HCT116 (cell line): ENCODE data around the gene IL1B. TPM values are rescaled to one million over a fixed set of nuclear protein-coding genes. Genes with fewer than 3 reads are reported as not detected.

Source experiments
- ATAC-seq: fragments of 200-7000 bp; cut with Tn5 transposase; 2 replicates; pipeline ENCODE4 v1.9.1; 2020; ENCODE audit warnings: mild to moderate bottlenecking, moderate library complexity
- BruUV-seq: library from RNA; stranded (reverse); fragments of 400-500 nt; replicated peaks from 2 replicates; lab custom pipeline; 2021; lab: Mats Ljungman, UMichigan
- CTCF ChIA-PET: fragments of 300-600 bp; sonication (Branson Sonifier 250); formaldehyde crosslinking; loops from one replicate; lab custom pipeline; 2021; ENCODE audit warnings: antibody characterized with exemption; lab: Charles Lee
- POLR2A ChIA-PET: fragments of 300-600, 350-600 bp; sonication (Branson Sonifier 250); formaldehyde crosslinking; loops from one replicate; lab custom pipeline; 2021; ENCODE audit warnings: antibody characterized with exemption; lab: Charles Lee
- RAD21 ChIA-PET, 2 experiments: fragments of 300-600 bp; sonication (Branson Sonifier 250); formaldehyde crosslinking; loops; one replicate each; lab custom pipeline; 2023; ENCODE audit warnings: low total read pairs in 2 of 2; ENCODE audit not compliant: uncharacterized antibody in 2 of 2, unreplicated experiment in 2 of 2, low non-redundant PET in 1 of 2; lab: Charles Lee
- DNase-seq: peaks from one replicate; pipeline ENCODE4 v3.0.0-alpha.2; 2010; ENCODE audit warnings: low read depth, low spot score
- H2AFZ ChIP-seq: fragments of 200-600 bp; shearing (Covaris generic), sonication (generic); 2 replicates; pipeline ENCODE4 v1.6.1; 2017; ENCODE audit warnings: low read depth, mixed run types, mixed read lengths, antibody characterized with exemption, low read length; ENCODE audit not compliant: poor library complexity, severe bottlenecking
- H3K27ac ChIP-seq: 2 replicates; pipeline ENCODE4 v1.5.1; 2012; ENCODE audit warnings: low read depth, low read length
- H3K27me3 ChIP-seq: fragments of 200-600 bp; sonication (generic); 2 replicates; pipeline ENCODE4 v1.6.1; 2016; ENCODE audit warnings: mixed run types, low read length, mixed read lengths; ENCODE audit not compliant: insufficient read depth
- H3K36me3 ChIP-seq, 2 experiments: fragments of 200-500 bp in 1 of 2; fragments of 200-600 bp in 1 of 2; sonication (Bioruptor generic) in 1 of 2; sonication (generic) in 1 of 2; 2 replicates each; pipeline versions ENCODE4 v1.5.1 to v1.6.1; 2014 to 2016; ENCODE audit warnings: low read length in 2 of 2, inconsistent platforms in 1 of 2, mixed read lengths in 1 of 2, mixed run types in 1 of 2; ENCODE audit not compliant: insufficient read depth in 2 of 2, control insufficient read depth in 1 of 2
- H3K4me1 ChIP-seq, 2 experiments: fragments of 200-600 bp in 1 of 2; sonication (generic) in 1 of 2; 2 replicates each; pipeline versions ENCODE4 v1.5.1 to v1.6.1; 2012 to 2017; ENCODE audit warnings: low read length in 2 of 2, inconsistent platforms in 1 of 2, mild to moderate bottlenecking in 1 of 2, mixed read lengths in 1 of 2, mixed run types in 1 of 2, moderate library complexity in 1 of 2; ENCODE audit not compliant: insufficient read depth in 2 of 2, control insufficient read depth in 1 of 2
- H3K4me2 ChIP-seq: fragments of 200-600 bp; sonication (generic); 2 replicates; pipeline ENCODE4 v1.6.1; 2017; ENCODE audit warnings: mixed run types, low read length, mixed read lengths
- H3K4me3 ChIP-seq, 2 experiments: fragments of 200-600 bp in 1 of 2; sonication (generic) in 1 of 2; replicated peaks in 1 of 2; 2 replicates each; pipeline ENCODE4 v1.5.1; 2011 to 2016; ENCODE audit warnings: low read length in 2 of 2, control low read depth in 1 of 2, low read depth in 1 of 2, mild to moderate bottlenecking in 1 of 2, mixed read lengths in 1 of 2, mixed run types in 1 of 2
- H3K79me2 ChIP-seq: fragments of 200-600 bp; sonication (generic); 2 replicates; pipeline ENCODE4 v1.6.1; 2017; ENCODE audit warnings: mild to moderate bottlenecking, mixed run types, low read length, moderate library complexity, mixed read lengths; ENCODE audit not compliant: insufficient read depth
- H3K9ac ChIP-seq: fragments of 200-600 bp; sonication (generic); 2 replicates; pipeline ENCODE4 v1.6.1; 2016; ENCODE audit warnings: low read length, mixed read lengths
- H3K9me2 ChIP-seq: fragments of 200-600 bp; sonication (generic), shearing (Covaris generic); 2 replicates; pipeline ENCODE4 v1.6.1; 2017; ENCODE audit warnings: mixed run types, mild to moderate bottlenecking, moderate library complexity; ENCODE audit not compliant: insufficient read depth
- H3K9me3 ChIP-seq, 2 experiments: fragments of 200-500 bp in 1 of 2; fragments of 200-600 bp in 1 of 2; sonication (Bioruptor generic) in 1 of 2; sonication (generic) in 1 of 2; 2 replicates each; pipeline ENCODE4 v1.6.1; 2014 to 2017; ENCODE audit warnings: low read length in 2 of 2, mixed read lengths in 2 of 2, inconsistent platforms in 1 of 2, low read depth in 1 of 2, mild to moderate bottlenecking in 1 of 2, mixed run types in 1 of 2, moderate library complexity in 1 of 2; ENCODE audit not compliant: control insufficient read depth in 1 of 2, insufficient read depth in 1 of 2
- H4K20me1 ChIP-seq: fragments of 200-600 bp; sonication (generic), shearing (Covaris generic); 2 replicates; pipeline ENCODE4 v1.6.1; 2017; ENCODE audit warnings: mixed run types, mild to moderate bottlenecking, moderate library complexity; ENCODE audit not compliant: insufficient read depth
- ATF3 ChIP-seq: IDR thresholded peaks from 2 replicates; pipeline ENCODE4 v1.6.1; 2012
- CBX3 ChIP-seq: IDR thresholded peaks from 2 replicates; pipeline ENCODE4 v1.6.1; 2012; ENCODE audit warnings: low read depth
- CEBPB ChIP-seq: IDR thresholded peaks from 2 replicates; pipeline ENCODE4 v1.6.1; 2012; ENCODE audit warnings: low read depth
- EGR1 ChIP-seq: IDR thresholded peaks from 2 replicates; pipeline ENCODE4 v1.6.1; 2012; ENCODE audit warnings: low read depth
- EZH2phosphoT487 ChIP-seq: fragments of 200-600 bp; IDR thresholded peaks from 2 replicates; pipeline ENCODE4 v1.6.1; 2018; ENCODE audit warnings: antibody characterized with exemption, borderline replicate concordance
- JUND ChIP-seq: IDR thresholded peaks from 2 replicates; pipeline ENCODE4 v1.6.1; 2012
- MAX ChIP-seq: IDR thresholded peaks from 2 replicates; pipeline ENCODE4 v1.6.1; 2012
- POLR2A ChIP-seq: IDR thresholded peaks from 2 replicates; pipeline ENCODE4 v1.7.0; 2011; ENCODE audit warnings: borderline replicate concordance; ENCODE audit not compliant: insufficient read depth, insufficient read length; ENCODE audit errors: extremely low read depth
- RAD21 ChIP-seq: IDR thresholded peaks from 2 replicates; pipeline ENCODE4 v1.6.1; 2012; ENCODE audit warnings: low read depth, mild to moderate bottlenecking
- SP1 ChIP-seq: IDR thresholded peaks from 2 replicates; pipeline ENCODE4 v1.6.1; 2012; ENCODE audit warnings: low read depth
- TCF7L2 ChIP-seq: IDR thresholded peaks from 2 replicates; pipeline ENCODE4 v1.7.0; 2011; ENCODE audit warnings: borderline replicate concordance, inconsistent platforms; ENCODE audit not compliant: insufficient read depth, insufficient read length; ENCODE audit errors: extremely low read depth
- ZBTB33 ChIP-seq: IDR thresholded peaks from 2 replicates; pipeline ENCODE4 v1.6.1; 2011; ENCODE audit warnings: mild to moderate bottlenecking, low read length, moderate library complexity; ENCODE audit not compliant: insufficient replicate concordance; ENCODE audit errors: extremely low read depth
- ZFX ChIP-seq: fragments of 450-650 bp; IDR thresholded peaks from 2 replicates; pipeline ENCODE4 v1.6.1; 2017
- ZNF274 ChIP-seq: fragments of 200-500 bp; sonication (Bioruptor generic); IDR thresholded peaks from 2 replicates; pipeline ENCODE4 v1.6.1; 2014; ENCODE audit warnings: mild to moderate bottlenecking, low read depth, low read length, inconsistent platforms
- intact Hi-C: fragments of 100-400 bp; cut with micrococcal nuclease; formaldehyde crosslinking; loops from 2 replicates; pipeline ENCODE4 v1.10.0; 2022
- total RNA-seq: library from RNA; stranded (reverse); gene quantifications from one replicate; pipeline ENCODE4 v1.2.1, GENCODE V29; 2021; ENCODE audit not compliant: unreplicated experiment

Gene IL1B
- total RNA-seq, 1 experiment from 2014 or later: not detected

- no peak for TF ChIP-seq ZFX
- no peak for TF ChIP-seq ATF3
- no peak for TF ChIP-seq EZH2phosphoT487
- TF ChIP-seq ZNF274: no peak
- no peak for TF ChIP-seq POLR2A
- TF ChIP-seq MAX: no peak
- TF ChIP-seq RAD21: no peak
- peak; percentile 30; the same call in 1 of the 2 replicates for TF ChIP-seq SP1
- no peak for TF ChIP-seq CBX3
- no peak; the same call in 1 of the 2 replicates for TF ChIP-seq CEBPB
- no peak for TF ChIP-seq ZBTB33
- peak; percentile 33; the same call in 1 of the 2 replicates for TF ChIP-seq JUND
- TF ChIP-seq TCF7L2: peak; percentile 23
- no peak for TF ChIP-seq EGR1
- Histone ChIP-seq H3K79me2 (no peaks in the 10 kb centered on the region), H3K4me1 (peaks cover 3 to 30% of the 10 kb centered on the region in 2 experiments; a peak in 3 of 4 replicates), H3K9me3 (no peaks in the 10 kb centered on the region), H2AFZ (peak overlapping the region; percentile 38), H3K27me3 (no peaks in the 10 kb centered on the region), H3K4me2 (peak overlapping the region; percentile 29), H3K9me2 (no peaks in the 10 kb centered on the region), H3K36me3 (no peaks in the 10 kb centered on the region), H3K4me3 (no peak overlapping the region), H4K20me1 (no peaks in the 10 kb centered on the region), H3K9ac (no peak overlapping the region), H3K27ac (no peak overlapping the region)
- POLR2A ChIA-PET: no interaction called here
- DNase-seq: peak; percentile 16
- no TSS peak for BruUV-seq
- ATAC-seq: peak; percentile 76
- intact Hi-C loops: no loop called here
- RAD21 ChIA-PET: interaction anchor here in 1 of 2 experiments (1.2 kb wide), 1 partner anchor 132 kb away, joined by 5 read pairs; no protein-coding TSS in a partner anchor
- CTCF ChIA-PET: interaction anchor here (1.2 to 1.5 kb wide), 2 partner anchors 60 to 132 kb away, joined by 3 to 5 read pairs; no protein-coding TSS in a partner anchor
Measured at GRCh38 chr2:112881217-112881985, 44.8 kb upstream of the IL1B start.
